IMR-90 (cell line): ENCODE measurements around the gene SPATA2. TPM values are rescaled to one million over a fixed set of nuclear protein-coding genes. Genes with fewer than 3 reads are reported as not detected.

Source experiments
- ELK1 ChIP-seq: fragments of 150-350 bp; IDR thresholded peaks from 2 replicates; pipeline ENCODE4 v1.6.1; 2016; ENCODE audit warnings: low read depth, mild to moderate bottlenecking, low read length, moderate library complexity, borderline replicate concordance
- polyA plus RNA-seq, 3 experiments: library from polyadenylated mRNA; depleted of rRNA; stranded (reverse); fragments of >200 nt; gene quantifications; 2 replicates each; pipeline ENCODE4 v1.2.3, GENCODE V29; 2012; ENCODE audit warnings: low replicate concordance in 1 of 3
- total RNA-seq: library from RNA; depleted of rRNA; stranded (reverse); fragments of >200 nt; gene quantifications from 2 replicates; pipeline ENCODE4 v1.2.3, GENCODE V29; 2012

SPATA2 gene
- total and polyA plus RNA-seq, 2 of the 4 experiments (the other 2 are of a cell fraction) = 1.3 to 4.5 TPM

- no peak for TF ChIP-seq ELK1
Measured at GRCh38 chr20:49889001-49889934, 26.1 kb downstream of the SPATA2 start (continued).
